Measurements from ENCODE around the gene CDK12.

DNA sequence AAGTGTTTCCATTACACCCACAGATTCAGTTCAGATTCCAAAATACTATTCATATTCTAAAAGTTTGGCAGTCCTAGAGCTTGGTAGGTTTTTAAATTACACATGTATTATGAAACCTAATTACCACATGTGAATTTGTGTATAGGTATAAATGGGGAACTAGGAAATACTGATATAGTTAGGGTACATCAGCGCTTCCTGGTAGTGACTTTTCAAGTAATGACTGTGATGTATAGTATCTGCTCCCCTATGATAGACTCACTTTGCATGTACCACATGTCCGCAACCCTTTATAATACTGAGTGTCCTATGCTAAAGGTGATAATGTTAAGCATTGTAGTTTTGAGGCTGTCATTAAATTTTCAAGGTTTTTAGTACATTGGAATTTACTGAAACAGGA lies 22.9 kb downstream of the CDK12 start:
- TF ChIP-seq, protein P1, sequence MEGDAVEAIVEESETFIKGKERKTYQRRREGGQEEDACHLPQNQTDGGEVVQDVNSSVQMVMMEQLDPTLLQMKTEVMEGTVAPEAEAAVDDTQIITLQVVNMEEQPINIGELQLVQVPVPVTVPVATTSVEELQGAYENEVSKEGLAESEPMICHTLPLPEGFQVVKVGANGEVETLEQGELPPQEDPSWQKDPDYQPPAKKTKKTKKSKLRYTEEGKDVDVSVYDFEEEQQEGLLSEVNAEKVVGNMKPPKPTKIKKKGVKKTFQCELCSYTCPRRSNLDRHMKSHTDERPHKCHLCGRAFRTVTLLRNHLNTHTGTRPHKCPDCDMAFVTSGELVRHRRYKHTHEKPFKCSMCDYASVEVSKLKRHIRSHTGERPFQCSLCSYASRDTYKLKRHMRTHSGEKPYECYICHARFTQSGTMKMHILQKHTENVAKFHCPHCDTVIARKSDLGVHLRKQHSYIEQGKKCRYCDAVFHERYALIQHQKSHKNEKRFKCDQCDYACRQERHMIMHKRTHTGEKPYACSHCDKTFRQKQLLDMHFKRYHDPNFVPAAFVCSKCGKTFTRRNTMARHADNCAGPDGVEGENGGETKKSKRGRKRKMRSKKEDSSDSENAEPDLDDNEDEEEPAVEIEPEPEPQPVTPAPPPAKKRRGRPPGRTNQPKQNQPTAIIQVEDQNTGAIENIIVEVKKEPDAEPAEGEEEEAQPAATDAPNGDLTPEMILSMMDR (IDR thresholded peaks at IDR 0.05): no peak
- TF ChIP-seq POLR2AphosphoS5 (IDR thresholded peaks at IDR 0.05) (no peak), POLR2A (IDR thresholded peaks at IDR 0.05) (no peak), EP300 (IDR thresholded peaks at IDR 0.05) (no peak)
